HCT116 (cell line): Measurements from ENCODE around the gene THUMPD2. TPM values are rescaled to one million over a fixed set of nuclear protein-coding genes. Genes with fewer than 3 reads are reported as not detected.

Experiments used
- ATAC-seq: fragments of 200-7000 bp; cut with Tn5 transposase; 2 replicates; pipeline ENCODE4 v1.9.1; 2020; ENCODE audit warnings: mild to moderate bottlenecking, moderate library complexity
- BruUV-seq: library from RNA; stranded (reverse); fragments of 400-500 nt; replicated peaks from 2 replicates; lab custom pipeline; 2021; lab: Mats Ljungman, UMichigan
- CTCF ChIA-PET: fragments of 300-600 bp; sonication (Branson Sonifier 250); formaldehyde crosslinking; loops from one replicate; lab custom pipeline; 2021; ENCODE audit warnings: antibody characterized with exemption; lab: Charles Lee
- POLR2A ChIA-PET: fragments of 300-600, 350-600 bp; sonication (Branson Sonifier 250); formaldehyde crosslinking; loops from one replicate; lab custom pipeline; 2021; ENCODE audit warnings: antibody characterized with exemption; lab: Charles Lee
- RAD21 ChIA-PET, 2 experiments: fragments of 300-600 bp; sonication (Branson Sonifier 250); formaldehyde crosslinking; loops; one replicate each; lab custom pipeline; 2023; ENCODE audit warnings: low total read pairs in 2 of 2; ENCODE audit not compliant: uncharacterized antibody in 2 of 2, unreplicated experiment in 2 of 2, low non-redundant PET in 1 of 2; lab: Charles Lee
- DNase-seq: peaks from one replicate; pipeline ENCODE4 v3.0.0-alpha.2; 2010; ENCODE audit warnings: low read depth, low spot score
- H2AFZ ChIP-seq: fragments of 200-600 bp; shearing (Covaris generic), sonication (generic); 2 replicates; pipeline ENCODE4 v1.6.1; 2017; ENCODE audit warnings: low read depth, mixed run types, mixed read lengths, antibody characterized with exemption, low read length; ENCODE audit not compliant: poor library complexity, severe bottlenecking
- H3K27ac ChIP-seq: 2 replicates; pipeline ENCODE4 v1.5.1; 2012; ENCODE audit warnings: low read depth, low read length
- H3K27me3 ChIP-seq: fragments of 200-600 bp; sonication (generic); 2 replicates; pipeline ENCODE4 v1.6.1; 2016; ENCODE audit warnings: mixed run types, low read length, mixed read lengths; ENCODE audit not compliant: insufficient read depth
- H3K36me3 ChIP-seq, 2 experiments: fragments of 200-500 bp in 1 of 2; fragments of 200-600 bp in 1 of 2; sonication (Bioruptor generic) in 1 of 2; sonication (generic) in 1 of 2; 2 replicates each; pipeline versions ENCODE4 v1.5.1 to v1.6.1; 2014 to 2016; ENCODE audit warnings: low read length in 2 of 2, inconsistent platforms in 1 of 2, mixed read lengths in 1 of 2, mixed run types in 1 of 2; ENCODE audit not compliant: insufficient read depth in 2 of 2, control insufficient read depth in 1 of 2
- H3K4me1 ChIP-seq, 2 experiments: fragments of 200-600 bp in 1 of 2; sonication (generic) in 1 of 2; 2 replicates each; pipeline versions ENCODE4 v1.5.1 to v1.6.1; 2012 to 2017; ENCODE audit warnings: low read length in 2 of 2, inconsistent platforms in 1 of 2, mild to moderate bottlenecking in 1 of 2, mixed read lengths in 1 of 2, mixed run types in 1 of 2, moderate library complexity in 1 of 2; ENCODE audit not compliant: insufficient read depth in 2 of 2, control insufficient read depth in 1 of 2
- H3K4me2 ChIP-seq: fragments of 200-600 bp; sonication (generic); 2 replicates; pipeline ENCODE4 v1.6.1; 2017; ENCODE audit warnings: mixed run types, low read length, mixed read lengths
- H3K4me3 ChIP-seq, 2 experiments: fragments of 200-600 bp in 1 of 2; sonication (generic) in 1 of 2; replicated peaks in 1 of 2; 2 replicates each; pipeline ENCODE4 v1.5.1; 2011 to 2016; ENCODE audit warnings: low read length in 2 of 2, control low read depth in 1 of 2, low read depth in 1 of 2, mild to moderate bottlenecking in 1 of 2, mixed read lengths in 1 of 2, mixed run types in 1 of 2
- H3K79me2 ChIP-seq: fragments of 200-600 bp; sonication (generic); 2 replicates; pipeline ENCODE4 v1.6.1; 2017; ENCODE audit warnings: mild to moderate bottlenecking, mixed run types, low read length, moderate library complexity, mixed read lengths; ENCODE audit not compliant: insufficient read depth
- H3K9ac ChIP-seq: fragments of 200-600 bp; sonication (generic); 2 replicates; pipeline ENCODE4 v1.6.1; 2016; ENCODE audit warnings: low read length, mixed read lengths
- H3K9me2 ChIP-seq: fragments of 200-600 bp; sonication (generic), shearing (Covaris generic); 2 replicates; pipeline ENCODE4 v1.6.1; 2017; ENCODE audit warnings: mixed run types, mild to moderate bottlenecking, moderate library complexity; ENCODE audit not compliant: insufficient read depth
- H3K9me3 ChIP-seq, 2 experiments: fragments of 200-500 bp in 1 of 2; fragments of 200-600 bp in 1 of 2; sonication (Bioruptor generic) in 1 of 2; sonication (generic) in 1 of 2; 2 replicates each; pipeline ENCODE4 v1.6.1; 2014 to 2017; ENCODE audit warnings: low read length in 2 of 2, mixed read lengths in 2 of 2, inconsistent platforms in 1 of 2, low read depth in 1 of 2, mild to moderate bottlenecking in 1 of 2, mixed run types in 1 of 2, moderate library complexity in 1 of 2; ENCODE audit not compliant: control insufficient read depth in 1 of 2, insufficient read depth in 1 of 2
- H4K20me1 ChIP-seq: fragments of 200-600 bp; sonication (generic), shearing (Covaris generic); 2 replicates; pipeline ENCODE4 v1.6.1; 2017; ENCODE audit warnings: mixed run types, mild to moderate bottlenecking, moderate library complexity; ENCODE audit not compliant: insufficient read depth
- ATF3 ChIP-seq: IDR thresholded peaks from 2 replicates; pipeline ENCODE4 v1.6.1; 2012
- CBX3 ChIP-seq: IDR thresholded peaks from 2 replicates; pipeline ENCODE4 v1.6.1; 2012; ENCODE audit warnings: low read depth
- CEBPB ChIP-seq: IDR thresholded peaks from 2 replicates; pipeline ENCODE4 v1.6.1; 2012; ENCODE audit warnings: low read depth
- CTCF ChIP-seq, 3 experiments: fragments of 200-600 bp in 1 of 3; sonication (generic) in 1 of 3; IDR thresholded peaks in 2 of 3; conservative IDR thresholded peaks in 1 of 3; 2 replicates each; pipeline ENCODE4 v1.5.1; 2012 to 2017; ENCODE audit warnings: low read depth in 2 of 3, low read length in 2 of 3, antibody characterized with exemption in 1 of 3, borderline replicate concordance in 1 of 3, control low read depth in 1 of 3, mild to moderate bottlenecking in 1 of 3, mixed read lengths in 1 of 3, mixed run types in 1 of 3, moderate library complexity in 1 of 3; ENCODE audit not compliant: insufficient read depth in 1 of 3
- ELF1 ChIP-seq: IDR thresholded peaks from 2 replicates; pipeline ENCODE4 v1.6.1; 2012; ENCODE audit warnings: low read depth, borderline replicate concordance
- EZH2phosphoT487 ChIP-seq: fragments of 200-600 bp; IDR thresholded peaks from 2 replicates; pipeline ENCODE4 v1.6.1; 2018; ENCODE audit warnings: antibody characterized with exemption, borderline replicate concordance
- FOSL1 ChIP-seq: IDR thresholded peaks from 2 replicates; pipeline ENCODE4 v1.6.1; 2012; ENCODE audit warnings: low read depth
- JUND ChIP-seq: IDR thresholded peaks from 2 replicates; pipeline ENCODE4 v1.6.1; 2012
- MAX ChIP-seq: IDR thresholded peaks from 2 replicates; pipeline ENCODE4 v1.6.1; 2012
- POLR2A ChIP-seq: IDR thresholded peaks from 2 replicates; pipeline ENCODE4 v1.7.0; 2011; ENCODE audit warnings: borderline replicate concordance; ENCODE audit not compliant: insufficient read depth, insufficient read length; ENCODE audit errors: extremely low read depth
- RAD21 ChIP-seq: IDR thresholded peaks from 2 replicates; pipeline ENCODE4 v1.6.1; 2012; ENCODE audit warnings: low read depth, mild to moderate bottlenecking
- REST ChIP-seq: IDR thresholded peaks from 2 replicates; pipeline ENCODE4 v1.6.1; 2012; ENCODE audit warnings: low read depth
- SIN3A ChIP-seq: IDR thresholded peaks from 2 replicates; pipeline ENCODE4 v1.6.1; 2012; ENCODE audit warnings: low read depth
- SP1 ChIP-seq: IDR thresholded peaks from 2 replicates; pipeline ENCODE4 v1.6.1; 2012; ENCODE audit warnings: low read depth
- SRF ChIP-seq: IDR thresholded peaks from 2 replicates; pipeline ENCODE4 v1.6.1; 2012; ENCODE audit warnings: low read depth
- TCF7L2 ChIP-seq: IDR thresholded peaks from 2 replicates; pipeline ENCODE4 v1.7.0; 2011; ENCODE audit warnings: borderline replicate concordance, inconsistent platforms; ENCODE audit not compliant: insufficient read depth, insufficient read length; ENCODE audit errors: extremely low read depth
- ZFX ChIP-seq: fragments of 450-650 bp; IDR thresholded peaks from 2 replicates; pipeline ENCODE4 v1.6.1; 2017
- ZNF274 ChIP-seq: fragments of 200-500 bp; sonication (Bioruptor generic); IDR thresholded peaks from 2 replicates; pipeline ENCODE4 v1.6.1; 2014; ENCODE audit warnings: mild to moderate bottlenecking, low read depth, low read length, inconsistent platforms
- intact Hi-C: fragments of 100-400 bp; cut with micrococcal nuclease; formaldehyde crosslinking; loops from 2 replicates; pipeline ENCODE4 v1.10.0; 2022
- total RNA-seq: library from RNA; stranded (reverse); gene quantifications from one replicate; pipeline ENCODE4 v1.2.1, GENCODE V29; 2021; ENCODE audit not compliant: unreplicated experiment

Gene THUMPD2
- total RNA-seq, 1 experiment from 2014 or later = 15.8 TPM

GRCh38 chr2:39781697-39782096 is 2.6 kb upstream of the THUMPD2 start:
- POLR2A ChIA-PET = no interaction called here
- H3K4me3 ChIP-seq = no peak overlapping the region
- BruUV-seq = no TSS peak
- no peak overlapping the region for H3K9ac ChIP-seq
- peaks cover 2 to 12% of the 10 kb centered on the region in 2 experiments; a peak in 1 of 4 replicates for H3K36me3 ChIP-seq
- CTCF ChIA-PET = no interaction called here
- no peaks in the 10 kb centered on the region for H3K9me3 ChIP-seq
- intact Hi-C loops = no loop called here
- H3K27ac ChIP-seq = no peak overlapping the region
- H3K4me1 ChIP-seq = peaks cover 13 to 28% of the 10 kb centered on the region in 2 experiments
- no peak for ATAC-seq
- no peaks in the 10 kb centered on the region for H4K20me1 ChIP-seq
- TF ChIP-seq ZFX (no peak), SP1 (no peak), FOSL1 (no peak), MAX (no peak), JUND (no peak), REST (no peak), TCF7L2 (no peak), CBX3 (no peak), ZNF274 (no peak), SRF (no peak), EZH2phosphoT487 (no peak), ELF1 (no peak), SIN3A (no peak), CTCF (IDR thresholded peaks at IDR 0.05 in 2 of 3, conservative IDR thresholded peaks at IDR 0.05 in 1 of 3; ENCODE audit: borderline replicate concordance in 1 of 3, insufficient read depth in 1 of 3, low read depth in 2 of 3, low read length in 2 of 3) (no peak), POLR2A (no peak), RAD21 (no peak), ATF3 (no peak), CEBPB (no peak)
- TF ChIP-seq, all 23 proteins: peak for 0
- RAD21 ChIA-PET = no interaction called here
- no peaks in the 10 kb centered on the region for H3K9me2 ChIP-seq
- H2AFZ ChIP-seq = no peak overlapping the region
- no peak for DNase-seq
- H3K79me2 ChIP-seq = peaks cover 23% of the 10 kb centered on the region
- no peaks in the 10 kb centered on the region for H3K27me3 ChIP-seq
- H3K4me2 ChIP-seq = no peak overlapping the region
